HAP-1 (cell line): ENCODE measurements around the gene RBM47.
A peak's percentile ranks its signal among the peaks of the same experiment; 100 is the strongest.
"Not testable (repeated sequence)": the region's sequence is repeated elsewhere in the genome, so short reads cannot be mapped to it uniquely, and the experiment has no call there.

ENCODE experiments used
- DNase-seq, 2 experiments: peaks; one replicate each; pipeline ENCODE4 v3.0.0-alpha.2; 2016 to 2020; ENCODE audit warnings: low spot score in 2 of 2
- H3K27me3 ChIP-seq: fragments of 250-450 bp; sonication (Bioruptor Pico); 2 replicates; pipeline ENCODE4 v1.5.1; 2020; ENCODE audit warnings: low read depth, mild to moderate bottlenecking, moderate library complexity
- H3K36me3 ChIP-seq: fragments of 250-450 bp; sonication (Bioruptor Pico); replicated peaks from 2 replicates; pipeline ENCODE4 v1.5.1; 2020; ENCODE audit warnings: mild to moderate bottlenecking
- H3K4me1 ChIP-seq: fragments of 250-450 bp; sonication (Bioruptor Pico); 2 replicates; pipeline ENCODE4 v1.5.1; 2020; ENCODE audit warnings: mild to moderate bottlenecking
- H3K4me3 ChIP-seq: fragments of 250-450 bp; sonication (Bioruptor Pico); 2 replicates; pipeline ENCODE4 v1.5.1; 2020; ENCODE audit warnings: mild to moderate bottlenecking, moderate library complexity
- H3K9me3 ChIP-seq: fragments of 250-450 bp; sonication (Bioruptor Pico); 2 replicates; pipeline ENCODE4 v1.5.1; 2020; ENCODE audit warnings: mild to moderate bottlenecking, moderate library complexity
- in situ Hi-C: fragments of 300-500 bp; cut with MboI; formaldehyde crosslinking; loops from 3 replicates; pipeline ENCODE4 v1.14.3; 2020; ENCODE audit warnings: low sequenced_read_pairs, inconsistent platforms, mixed read lengths

Gene RBM47

DNA sequence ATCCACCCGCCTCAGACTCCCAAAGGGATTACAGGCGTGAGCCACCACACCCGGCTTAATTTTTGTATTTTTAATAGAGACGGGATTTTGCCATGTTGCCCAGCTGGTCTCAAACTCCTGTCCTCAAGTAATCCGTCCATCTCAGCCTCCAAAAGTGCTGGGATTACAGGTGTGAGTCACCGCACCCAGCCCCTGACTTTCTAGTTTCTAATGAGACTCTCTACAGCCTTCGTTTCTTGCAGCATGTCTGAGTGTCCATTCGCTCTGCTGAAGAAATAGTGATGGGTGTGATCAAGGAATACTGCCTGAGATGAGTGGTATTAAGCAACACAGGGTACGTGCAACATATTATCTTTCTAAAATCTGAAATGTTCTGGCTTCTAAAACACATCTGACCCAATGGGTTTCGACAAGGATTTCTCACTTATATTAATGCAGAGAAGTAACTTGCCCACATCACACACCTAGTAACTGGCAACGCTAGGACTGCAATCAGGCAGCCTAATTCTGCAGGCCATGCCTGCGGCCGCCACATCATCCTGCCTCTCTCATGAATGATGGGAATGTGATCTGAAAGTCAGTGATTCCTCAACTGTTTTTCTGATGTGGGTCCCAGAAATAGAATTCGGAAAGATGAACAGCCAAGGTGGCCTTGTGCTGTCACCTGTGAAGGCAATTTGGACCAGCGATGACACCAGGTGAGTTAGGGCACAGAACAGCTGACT, 74.3 kb downstream of the RBM47 start:
- H3K4me1 ChIP-seq = no peaks in the 10 kb centered on the region
- H3K9me3 ChIP-seq = no peaks in the 10 kb centered on the region
- no peak for DNase-seq
- H3K36me3 ChIP-seq = no peaks in the 10 kb centered on the region
- in situ Hi-C loops = no loop called here
- no peaks in the 10 kb centered on the region for H3K27me3 ChIP-seq
- H3K4me3 ChIP-seq = no peak overlapping the region

DNA sequence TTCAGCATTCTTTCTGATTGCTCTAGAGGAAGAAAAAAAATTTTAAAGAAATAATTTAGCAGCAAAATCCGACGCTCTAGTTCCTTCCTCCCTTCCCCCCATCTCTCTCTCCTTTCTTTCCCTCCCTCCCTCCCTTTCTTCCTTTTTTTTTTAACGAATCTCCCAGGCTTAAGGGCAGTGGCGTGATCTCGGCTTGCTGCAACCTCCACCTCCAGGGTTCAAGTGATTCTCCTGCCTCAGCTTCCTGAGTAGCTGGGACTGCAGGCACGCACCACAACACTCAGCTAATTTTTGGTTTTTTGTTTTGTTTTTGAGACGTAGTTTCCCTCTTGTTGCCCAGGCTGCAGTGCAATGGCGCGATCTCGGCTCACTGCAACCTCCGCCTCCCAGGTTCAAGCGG, 75.0 kb downstream of the RBM47 start:
- H3K36me3 ChIP-seq, H3K4me1 ChIP-seq, DNase-seq, H3K4me3 ChIP-seq, in situ Hi-C loops, H3K9me3 ChIP-seq, H3K27me3 ChIP-seq: not testable (repeated sequence)

DNA sequence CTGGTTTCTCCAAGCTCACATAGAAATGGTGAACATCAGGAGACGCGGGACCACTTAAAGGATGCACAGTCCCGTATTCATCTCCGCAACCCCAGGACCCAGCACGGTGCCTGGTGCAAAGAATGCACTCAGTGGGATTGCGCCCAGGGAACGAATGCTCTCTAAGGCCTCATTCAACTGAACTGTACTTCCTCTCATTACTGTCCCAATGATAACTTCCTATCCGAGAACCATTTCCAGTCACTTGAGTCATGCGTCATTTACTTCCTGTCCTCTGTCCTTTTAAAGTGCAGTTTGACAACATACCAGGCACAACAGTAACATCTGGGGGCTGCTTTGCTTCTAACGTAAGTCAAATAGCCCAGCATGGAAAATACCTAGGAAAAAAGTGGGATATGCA, 75.7 kb downstream of the RBM47 start:
- no peaks in the 10 kb centered on the region for H3K36me3 ChIP-seq
- no peaks in the 10 kb centered on the region for H3K4me1 ChIP-seq
- no peak overlapping the region for H3K4me3 ChIP-seq
- no peaks in the 10 kb centered on the region for H3K9me3 ChIP-seq
- H3K27me3 ChIP-seq = no peaks in the 10 kb centered on the region
- in situ Hi-C loops = no loop called here
- no peak for DNase-seq

DNA sequence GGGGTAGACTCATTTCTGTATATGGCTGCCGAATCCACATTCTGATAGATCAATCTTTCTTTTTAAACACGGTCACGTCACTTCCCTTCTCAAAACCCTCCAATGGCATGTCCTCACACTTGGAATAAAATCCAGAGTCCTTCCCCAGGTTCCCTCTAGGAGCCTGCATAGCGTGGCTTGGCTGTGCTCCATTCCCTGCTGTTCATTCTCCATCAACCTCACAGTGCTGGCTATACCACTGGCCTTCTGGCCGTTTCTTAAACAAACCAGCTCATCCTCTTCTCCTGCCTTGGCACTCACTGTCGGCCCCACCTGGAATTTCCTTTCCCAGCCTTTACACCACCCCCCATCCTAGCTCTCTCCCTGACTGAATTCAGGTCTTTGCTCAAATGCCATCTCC, 77.1 kb downstream of the RBM47 start:
- H3K4me1 ChIP-seq = no peaks in the 10 kb centered on the region
- H3K36me3 ChIP-seq = no peaks in the 10 kb centered on the region
- in situ Hi-C loops = no loop called here
- DNase-seq = no peak
- H3K27me3 ChIP-seq = no peaks in the 10 kb centered on the region
- no peaks in the 10 kb centered on the region for H3K9me3 ChIP-seq
- no peak overlapping the region for H3K4me3 ChIP-seq

DNA sequence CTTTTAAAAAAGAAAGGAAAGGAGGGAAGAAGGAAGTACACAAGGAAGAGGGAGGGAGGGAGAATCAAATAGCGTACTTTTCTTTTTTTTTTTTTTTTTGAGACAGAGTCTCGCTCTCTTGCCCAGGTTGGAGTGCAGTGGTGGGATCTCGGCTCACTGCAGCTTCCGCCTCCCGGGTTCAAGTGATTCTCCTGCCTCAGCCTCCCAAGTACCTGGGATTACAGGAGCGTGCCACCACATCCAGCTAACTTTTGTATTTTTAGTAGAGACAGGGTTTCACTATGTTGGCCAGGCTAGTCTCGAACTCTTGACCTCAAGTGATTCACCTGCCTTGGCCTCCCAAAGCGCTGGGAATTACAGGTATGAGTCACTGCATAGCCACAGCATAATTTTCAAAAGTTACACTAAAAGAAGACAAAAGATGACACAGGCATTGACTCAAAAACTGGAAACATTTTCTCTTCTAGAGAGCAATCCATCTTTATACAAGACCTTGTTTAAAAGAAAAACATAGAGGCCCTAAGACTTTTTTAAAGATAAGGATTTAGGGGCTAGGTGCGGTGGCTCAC, 78.0 kb downstream of the RBM47 start:
- H3K27me3 ChIP-seq, H3K9me3 ChIP-seq, DNase-seq, H3K36me3 ChIP-seq, H3K4me3 ChIP-seq, in situ Hi-C loops, H3K4me1 ChIP-seq: not testable (repeated sequence)

DNA sequence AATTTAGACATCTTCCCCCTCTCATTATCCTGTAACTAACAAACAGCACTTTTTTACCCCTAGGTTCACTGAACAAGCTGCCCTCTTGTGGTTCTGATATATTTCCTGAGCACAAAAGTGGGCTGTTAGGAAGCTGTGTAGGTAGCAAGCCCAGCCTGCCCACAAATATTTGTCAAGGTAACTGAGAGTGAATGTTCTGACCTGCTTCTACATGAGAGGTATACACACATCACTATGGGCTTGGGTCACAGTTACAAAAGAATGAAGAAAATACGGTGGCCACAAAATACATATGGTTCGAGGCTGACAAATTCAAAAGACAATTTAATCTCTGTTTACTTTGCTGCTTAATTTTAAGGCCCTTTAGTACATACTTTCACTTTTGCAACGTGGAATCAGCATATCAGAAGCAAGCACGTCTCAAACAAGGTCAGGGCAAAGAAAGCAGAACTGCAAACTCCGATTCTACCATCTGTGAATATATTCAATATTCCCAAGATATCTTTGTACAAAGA, 78.7 kb downstream of the RBM47 start:
- Histone ChIP-seq H3K4me1 (no peaks in the 10 kb centered on the region), H3K36me3 (no peaks in the 10 kb centered on the region), H3K27me3 (no peaks in the 10 kb centered on the region), H3K4me3 (no peak overlapping the region), H3K9me3 (no peaks in the 10 kb centered on the region)
- peak; percentile 37 to 49 for DNase-seq
- in situ Hi-C loops = no loop called here

DNA sequence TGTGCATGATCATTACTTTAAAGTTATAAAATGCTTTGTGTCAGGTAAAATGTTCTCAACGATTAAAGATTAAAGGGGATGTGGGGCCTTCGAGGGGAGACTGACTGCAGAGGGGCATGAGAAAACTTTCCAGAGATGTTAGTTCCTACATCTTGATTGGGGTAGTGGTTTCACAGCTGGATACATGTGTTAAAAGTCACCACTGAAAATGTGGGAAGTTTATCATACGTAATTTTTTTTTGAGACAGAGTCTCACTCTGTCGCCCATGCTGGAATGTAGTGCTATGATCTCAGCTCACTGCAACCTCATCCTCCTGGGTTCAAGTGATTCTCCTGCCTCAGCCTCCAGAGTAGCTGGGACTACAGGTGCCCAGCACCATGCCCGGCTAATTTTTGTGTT, 79.5 kb downstream of the RBM47 start:
- in situ Hi-C loops = no loop called here

DNA sequence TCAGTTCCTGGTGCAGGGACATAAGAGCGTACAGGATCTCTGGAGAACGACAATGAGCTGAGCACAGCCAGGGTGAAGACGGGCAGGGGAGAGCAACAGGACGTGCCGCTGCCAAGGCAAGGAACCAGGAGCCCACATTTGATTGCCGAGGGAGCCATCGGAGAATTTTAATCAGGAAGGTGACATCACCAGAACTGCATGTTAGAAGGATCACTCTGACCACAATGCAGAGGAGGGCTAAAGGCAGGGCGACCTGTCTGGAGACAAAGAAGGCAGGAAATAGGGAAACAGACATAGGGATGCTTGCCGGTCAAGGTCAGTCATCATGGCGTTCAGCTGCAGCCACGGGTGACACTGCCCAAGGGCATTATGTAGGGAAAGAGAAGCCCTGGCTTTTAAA, 81.4 kb downstream of the RBM47 start:
- DNase-seq = no peak
- in situ Hi-C loops = no loop called here
- no peaks in the 10 kb centered on the region for H3K4me1 ChIP-seq

More for the DNA sequence above, 79.5 kb downstream of the RBM47 start:
- no peaks in the 10 kb centered on the region for H3K9me3 ChIP-seq
- no peak overlapping the region for H3K4me3 ChIP-seq
- H3K36me3 ChIP-seq = no peaks in the 10 kb centered on the region
- H3K4me1 ChIP-seq = no peaks in the 10 kb centered on the region
- H3K27me3 ChIP-seq = no peaks in the 10 kb centered on the region
- DNase-seq = no peak

DNA sequence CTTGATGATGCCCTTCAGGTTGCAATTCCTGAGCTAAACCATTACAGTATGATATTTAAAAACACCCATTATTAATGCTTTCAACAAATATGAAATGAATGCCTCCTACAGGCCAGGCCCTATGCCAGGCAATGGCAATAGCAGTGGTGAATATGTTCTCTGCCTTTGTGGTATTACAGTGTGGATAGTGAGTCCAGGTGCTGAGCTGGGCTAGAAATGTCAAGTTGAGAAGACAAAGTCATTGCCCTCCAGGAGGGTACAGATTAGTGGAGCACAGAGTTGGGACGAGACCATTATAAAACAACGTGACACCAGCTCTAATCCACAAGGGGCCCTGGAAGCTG, 81.9 kb downstream of the RBM47 start:
- Histone ChIP-seq H3K9me3 (no peaks in the 10 kb centered on the region), H3K4me1 (no peaks in the 10 kb centered on the region), H3K4me3 (no peak overlapping the region), H3K27me3 (no peaks in the 10 kb centered on the region), H3K36me3 (no peaks in the 10 kb centered on the region)
- DNase-seq = no peak
- in situ Hi-C loops = no loop called here

More for the DNA sequence above, 81.4 kb downstream of the RBM47 start:
- Histone ChIP-seq H3K9me3 (no peaks in the 10 kb centered on the region), H3K36me3 (no peaks in the 10 kb centered on the region), H3K4me3 (no peak overlapping the region), H3K27me3 (no peaks in the 10 kb centered on the region)

DNA sequence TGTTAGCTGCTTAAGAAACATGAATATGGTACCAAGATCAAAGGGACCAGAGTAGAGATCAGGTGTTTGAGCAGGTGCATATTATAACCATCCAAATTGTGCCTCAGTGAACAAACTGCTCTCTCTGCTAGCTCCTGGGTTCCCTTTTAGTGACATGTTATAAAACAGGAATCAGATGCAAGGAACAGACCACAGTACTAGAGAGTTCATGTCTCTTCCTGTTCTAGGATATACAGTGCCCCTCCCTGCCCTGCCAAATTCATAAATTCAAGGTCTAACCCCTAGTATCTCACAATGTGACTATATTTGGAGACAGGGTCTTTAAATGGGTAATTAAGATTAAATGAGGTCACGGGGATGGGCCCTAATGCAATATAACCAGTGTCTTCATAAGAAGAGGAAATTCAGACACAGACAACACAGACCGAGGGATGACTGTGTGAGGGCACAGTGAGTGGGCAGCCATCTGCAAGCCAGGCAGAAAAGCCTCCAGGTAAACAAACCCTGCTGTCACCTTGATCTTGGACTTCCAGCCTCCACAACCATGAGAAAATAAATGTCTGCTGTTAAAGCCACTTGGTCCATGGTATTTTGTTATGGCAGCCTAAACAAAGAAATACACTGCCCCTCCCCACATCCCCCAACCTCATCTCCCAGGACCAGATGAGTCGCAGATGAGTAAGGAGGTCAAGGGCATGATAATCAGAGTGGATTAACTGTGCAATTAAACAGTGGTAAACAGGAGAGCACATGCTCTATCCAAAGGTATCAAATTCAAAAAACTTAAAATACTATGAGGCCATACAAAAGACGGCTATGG, 82.5 kb downstream of the RBM47 start:
- Histone ChIP-seq H3K9me3 (no peaks in the 10 kb centered on the region), H3K36me3 (no peaks in the 10 kb centered on the region), H3K27me3 (no peaks in the 10 kb centered on the region), H3K4me1 (no peaks in the 10 kb centered on the region), H3K4me3 (no peak overlapping the region)
- no peak for DNase-seq
- in situ Hi-C loops = no loop called here

DNA sequence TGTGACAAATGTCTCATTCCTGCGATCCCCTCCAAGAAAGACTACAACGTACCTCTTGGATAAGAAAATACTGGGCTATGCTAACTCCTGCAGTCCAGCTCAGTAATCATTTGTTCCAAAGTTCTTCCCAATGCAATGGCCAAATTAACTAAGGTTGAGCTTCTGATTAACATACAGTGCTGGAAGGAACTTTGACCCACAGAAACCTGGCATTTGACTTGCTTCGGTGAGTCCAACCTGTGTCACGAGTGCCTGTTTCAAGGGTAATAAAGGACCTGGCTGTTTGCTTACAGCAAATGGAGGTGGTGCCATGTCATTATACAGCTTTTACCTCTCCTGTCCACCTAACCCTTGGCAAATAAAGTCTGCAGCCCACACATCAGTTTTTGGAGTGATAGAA, 83.2 kb downstream of the RBM47 start:
- in situ Hi-C loops = no loop called here
- DNase-seq = no peak
- no peak overlapping the region for H3K4me3 ChIP-seq
- H3K9me3 ChIP-seq = no peaks in the 10 kb centered on the region
- no peaks in the 10 kb centered on the region for H3K36me3 ChIP-seq
- no peaks in the 10 kb centered on the region for H3K4me1 ChIP-seq
- no peaks in the 10 kb centered on the region for H3K27me3 ChIP-seq

DNA sequence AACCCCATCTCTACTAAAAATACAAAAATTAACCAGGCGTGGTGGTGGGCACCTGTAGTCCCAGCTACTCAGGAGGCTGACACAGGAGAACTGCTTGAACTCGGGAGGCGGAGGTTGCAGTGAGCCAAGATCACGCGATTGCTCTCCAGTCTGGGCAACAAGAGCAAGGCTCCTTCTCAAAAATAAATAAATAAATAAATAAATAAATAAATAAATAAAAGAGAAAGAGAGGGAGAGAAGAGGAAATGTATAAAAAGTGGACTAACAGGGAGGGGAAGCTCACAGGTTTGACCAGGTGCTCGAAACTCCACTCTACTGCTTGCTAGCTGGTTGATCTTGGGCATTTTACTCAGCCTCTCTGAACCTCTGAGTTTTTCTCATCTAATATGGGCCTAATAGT, 84.2 kb downstream of the RBM47 start:
- H3K9me3 ChIP-seq, H3K27me3 ChIP-seq, DNase-seq, in situ Hi-C loops, H3K4me3 ChIP-seq, H3K4me1 ChIP-seq, H3K36me3 ChIP-seq: not testable (repeated sequence)

DNA sequence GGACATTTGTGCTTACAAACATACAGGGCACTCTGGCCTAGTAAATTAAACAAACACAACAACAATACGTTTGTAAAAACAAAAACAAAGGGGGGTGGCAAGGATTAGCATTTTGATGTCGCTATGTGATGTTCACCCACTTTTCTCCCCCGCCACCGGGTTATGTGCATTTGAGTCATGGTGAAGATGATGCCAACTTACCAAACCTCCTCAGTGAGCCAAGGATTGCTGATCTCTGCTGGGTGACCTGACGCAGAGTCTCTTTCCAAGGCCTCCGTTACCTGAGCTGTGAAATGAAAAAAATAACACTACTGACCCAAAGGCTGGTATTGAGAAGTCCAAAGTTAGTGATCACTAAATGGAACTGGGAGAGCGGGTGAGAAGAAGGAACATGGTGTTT, 85.4 kb downstream of the RBM47 start:
- no peak overlapping the region for H3K4me3 ChIP-seq
- H3K4me1 ChIP-seq = no peaks in the 10 kb centered on the region
- no peaks in the 10 kb centered on the region for H3K27me3 ChIP-seq
- no peaks in the 10 kb centered on the region; the same call in 1 of the 2 replicates for H3K36me3 ChIP-seq
- H3K9me3 ChIP-seq = no peaks in the 10 kb centered on the region
- no peak for DNase-seq
- in situ Hi-C loops = no loop called here

DNA sequence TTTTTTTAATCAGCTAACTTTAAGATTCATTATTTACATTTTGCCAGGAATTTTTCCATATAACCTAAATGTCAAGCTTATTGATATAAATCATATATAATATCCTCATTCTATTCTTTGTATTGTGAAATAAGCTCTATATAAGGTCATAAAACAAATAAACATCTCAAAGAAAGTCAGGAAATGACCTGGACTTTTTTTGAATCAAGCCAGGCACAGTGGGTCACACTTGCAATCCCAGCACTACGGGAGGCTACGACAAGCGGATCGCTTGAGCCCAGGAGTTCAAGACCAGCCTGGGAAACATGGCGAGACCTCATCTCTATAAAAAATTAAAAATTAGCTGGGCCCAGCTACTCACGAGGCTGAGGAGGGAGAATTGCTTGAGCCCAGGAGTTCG, 88.9 kb downstream of the RBM47 start:
- Histone ChIP-seq H3K36me3 (no peaks in the 10 kb centered on the region; the same call in 1 of the 2 replicates), H3K4me1 (no peaks in the 10 kb centered on the region), H3K9me3 (no peaks in the 10 kb centered on the region), H3K4me3 (no peak overlapping the region), H3K27me3 (no peaks in the 10 kb centered on the region)
- DNase-seq = no peak
- in situ Hi-C loops = no loop called here
